Stomach (tissue), 9 donors: ENCODE measurements around the gene PRXL2B. TPM values are rescaled to one million over a fixed set of nuclear protein-coding genes. Genes with fewer than 3 reads are reported as not detected.

ENCODE experiments used
- DNase-seq, 2 donors: peaks; one replicate each; pipeline versions ENCODE4 v3.0.0 to v3.0.0-alpha.2; 2013 to 2019
- H3K27ac ChIP-seq, 5 donors: fragments of 200-600 bp in 4 of 5; sonication (generic) in 4 of 5; one replicate each; pipeline ENCODE4 v1.5.1; 2013 to 2019; ENCODE audit warnings: mild to moderate bottlenecking in 1 of 5, moderate library complexity in 1 of 5
- H3K27me3 ChIP-seq, 3 donors: fragments of 200-600 bp; sonication (generic); one replicate each; pipeline ENCODE4 v1.5.1; 2017 to 2019; ENCODE audit warnings: mixed run types in 1 of 3
- H3K36me3 ChIP-seq, 4 donors: fragments of 200-600 bp; sonication (generic); 1 replicate in 3 of 4; 2 replicates in 1 of 4; pipeline ENCODE4 v1.5.1; 2016 to 2019
- H3K4me1 ChIP-seq, 4 donors: fragments of 200-600 bp; sonication (generic); one replicate each; pipeline ENCODE4 v1.5.1; 2016 to 2019
- H3K4me3 ChIP-seq, 4 donors: fragments of 200-600 bp; sonication (generic) in 3 of 4; one replicate each; pipeline ENCODE4 v1.5.1; 2016 to 2019; ENCODE audit warnings: mild to moderate bottlenecking in 1 of 4
- H3K9me3 ChIP-seq, 4 donors: fragments of 200-600 bp; sonication (generic); one replicate each; pipeline ENCODE4 v1.5.1; 2016 to 2019
- CTCF ChIP-seq, 7 experiments: fragments of 450-650 bp in 4 of 7; fragments of 200-600 bp in 3 of 7; sonication (generic) in 3 of 7; IDR thresholded peaks; one replicate each; pipeline ENCODE4 v1.5.1; 2016 to 2019; ENCODE audit warnings: antibody characterized with exemption in 7 of 7, control low read depth in 2 of 7, mild to moderate bottlenecking in 1 of 7
- EP300 ChIP-seq: sonication (generic); formaldehyde crosslinking; IDR thresholded peaks from one replicate; pipeline ENCODE4 v1.6.1; 2017; ENCODE audit warnings: antibody characterized with exemption
- POLR2A ChIP-seq, 4 donors: fragments of 450-650 bp; IDR thresholded peaks; one replicate each; pipeline ENCODE4 v1.6.1; 2016; ENCODE audit warnings: antibody characterized with exemption in 4 of 4, control low read depth in 2 of 4, mild to moderate bottlenecking in 1 of 4, moderate library complexity in 1 of 4
- POLR2AphosphoS5 ChIP-seq, 3 donors: sonication (generic); formaldehyde crosslinking; IDR thresholded peaks; one replicate each; pipeline ENCODE4 v1.6.1; 2016; ENCODE audit warnings: antibody characterized with exemption in 3 of 3
- WGBS, 5 donors: extraction: QIAGEN DNeasy Blood & Tissue Kit in 3 of 5; methylation state at CpG; one replicate each; pipeline versions ENCODE4 v1.1.5 to v1.1.7; 2013 to 2018; 5-methylcytosine and 5-hydroxymethylcytosine counted together
- intact Hi-C: fragments of 100-400 bp; cut with DNase I; formaldehyde crosslinking; loops from one replicate; pipeline ENCODE4 v1.15.1; 2023; ENCODE audit warnings: low total_unique reads
- polyA plus RNA-seq, 3 donors: library from polyadenylated mRNA; stranded (reverse); fragments of 200-250 nt; gene quantifications; one replicate each; pipeline ENCODE4 v1.2.3, GENCODE V29; 2013
- total RNA-seq, 5 donors: library from RNA; depleted of rRNA; stranded (reverse); fragments of >200 nt; gene quantifications; one replicate each; pipeline versions ENCODE4 v1.1.0 to v1.2.3, GENCODE V29; 2014 to 2016
- donor health status: healthy with polysubstance abuse.
- donor health status: Bipolar disorder and iron deficiency.
- donor health status: healthy.

Gene PRXL2B
- total and polyA plus RNA-seq, 8 donors, result 8.5 to 668 (median 21.0) TPM

- TF ChIP-seq POLR2A (IDR thresholded peaks at IDR 0.05) (no peak), CTCF (IDR thresholded peaks at IDR 0.05) (no peak)
- no peak for DNase-seq
- Histone ChIP-seq H3K27ac (peak overlapping the region in 1 of 5 donors; percentile 92), H3K4me3 (no peak overlapping the region), H3K36me3 (peaks cover 9 to 14% (median 11%) of the 10 kb centered on the region in 4 donors), H3K27me3 (no peaks in the 10 kb centered on the region), H3K4me1 (peaks cover 38 to 61% (median 53%) of the 10 kb centered on the region in 4 donors), H3K9me3 (no peaks in the 10 kb centered on the region)
- 83 to 91% (median 88%) methylated on average over 21 to 30 of the region's 30 CpGs for WGBS, 5 donors
- intact Hi-C loops, result no loop called here
Measured at GRCh38 chr1:2553871-2554620, 32.5 kb upstream of the PRXL2B start.

GRCh38 chr1:2554621-2555387, 31.8 kb upstream of the PRXL2B start:
- H3K4me1 ChIP-seq, result peaks cover 36 to 61% (median 55%) of the 10 kb centered on the region in 4 donors
- peak in 1 of 2 donors; percentile 76 for DNase-seq
- peaks cover 12 to 21% (median 19%) of the 10 kb centered on the region in 4 donors for H3K36me3 ChIP-seq
- H3K4me3 ChIP-seq, result peak overlapping the region in 2 of 4 donors; percentile 62 to 71
- 35 to 61% (median 43%) methylated on average over 8 to 19 of the region's 19 CpGs for WGBS, 5 donors
- intact Hi-C loops, result no loop called here
- H3K9me3 ChIP-seq, result no peaks in the 10 kb centered on the region
- TF ChIP-seq POLR2AphosphoS5 (IDR thresholded peaks at IDR 0.05), result no peak
- no peak for TF ChIP-seq EP300
- no peak for TF ChIP-seq POLR2A (IDR thresholded peaks at IDR 0.05)
- TF ChIP-seq CTCF (IDR thresholded peaks at IDR 0.05), result peak in 5 of 7 experiments; percentile 17 to 68 (median 46)
- H3K27me3 ChIP-seq, result no peaks in the 10 kb centered on the region
- peak overlapping the region; percentile 92 to 98 (median 95) for H3K27ac ChIP-seq

GRCh38 chr1:2555634-2556276, 30.8 kb upstream of the PRXL2B start:
- H3K9me3 ChIP-seq, result no peaks in the 10 kb centered on the region
- peak; percentile 82 to 86 for DNase-seq
- intact Hi-C loops, result no loop called here
- WGBS, 5 donors, result 0 to 2% (median 1%) methylated on average over 10 to 26 of the region's 26 CpGs
- H3K4me3 ChIP-seq, result peak overlapping the region; percentile 62 to 78 (median 72)
- peaks cover 22 to 31% (median 28%) of the 10 kb centered on the region in 4 donors for H3K36me3 ChIP-seq
- no peaks in the 10 kb centered on the region for H3K27me3 ChIP-seq
- peaks cover 35 to 59% (median 55%) of the 10 kb centered on the region in 4 donors for H3K4me1 ChIP-seq
- H3K27ac ChIP-seq, result peak overlapping the region; percentile 92 to 98 (median 95)
- TF ChIP-seq EP300 (no peak), POLR2A (IDR thresholded peaks at IDR 0.05) (peak in 1 of 4 donors; percentile 13), POLR2AphosphoS5 (IDR thresholded peaks at IDR 0.05) (peak; percentile 69 to 85 (median 72)), CTCF (IDR thresholded peaks at IDR 0.05) (no peak)

GRCh38 chr1:2556277-2556677, 30.3 kb upstream of the PRXL2B start, which contains the start of gene TNFRSF14:
Gene TNFRSF14, plus strand, starts transcription at chr1:2556371. Its CDS starts 294 bp downstream, at chr1:2556665.
- Histone ChIP-seq H3K9me3 (no peaks in the 10 kb centered on the region), H3K27me3 (no peaks in the 10 kb centered on the region), H3K36me3 (peaks cover 24 to 36% (median 33%) of the 10 kb centered on the region in 4 donors), H3K27ac (peak within 1 kb of the TSS; percentile 92 to 98 (median 95)), H3K4me1 (peaks cover 35 to 59% (median 55%) of the 10 kb centered on the region in 4 donors), H3K4me3 (peak within 1 kb of the TSS; percentile 62 to 78 (median 72))
- WGBS, 5 donors, result 0% methylated on average over 9 to 16 of the region's 16 CpGs
- peak; percentile 74 to 87 for DNase-seq
- intact Hi-C loops, result no loop called here
- TF ChIP-seq POLR2AphosphoS5 (IDR thresholded peaks at IDR 0.05) (peak in 2 of 3 donors; percentile 55 to 73), POLR2A (IDR thresholded peaks at IDR 0.05) (no peak)
